ENCODE data around the gene CIRBP.

CIRBP gene

DNA sequence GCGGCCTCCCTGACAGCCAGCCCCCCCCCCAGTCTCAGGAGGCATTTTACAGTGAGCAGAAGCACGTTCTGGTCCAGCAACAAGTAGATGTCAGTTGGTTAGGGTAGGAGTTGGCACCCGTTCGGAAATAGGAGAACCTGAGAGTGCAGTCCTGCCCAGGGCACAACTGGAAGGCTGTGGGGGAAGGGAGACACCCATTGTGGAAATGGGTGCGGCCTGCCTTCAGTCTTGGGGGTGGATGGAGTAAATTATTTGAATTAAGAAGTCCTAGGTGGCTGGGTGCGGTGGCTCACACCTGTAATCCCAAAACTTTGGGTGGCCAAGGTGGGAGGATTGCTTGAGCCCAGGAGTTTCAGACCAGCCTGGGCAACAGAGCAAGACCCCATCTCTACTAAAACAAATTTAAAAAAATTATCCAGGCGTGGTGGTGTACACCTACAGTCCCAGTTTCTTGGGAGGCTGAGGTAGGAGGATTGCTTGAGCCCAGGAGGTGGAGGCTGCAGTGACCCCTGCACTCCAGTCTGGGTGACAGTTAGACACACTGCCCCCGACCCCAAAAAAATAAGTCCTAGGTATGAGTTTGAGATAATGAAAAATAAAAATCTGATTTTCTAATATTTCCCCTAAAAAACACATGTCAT, 1.2 kb downstream of the CIRBP start:
- DNase-seq: no peak

DNA sequence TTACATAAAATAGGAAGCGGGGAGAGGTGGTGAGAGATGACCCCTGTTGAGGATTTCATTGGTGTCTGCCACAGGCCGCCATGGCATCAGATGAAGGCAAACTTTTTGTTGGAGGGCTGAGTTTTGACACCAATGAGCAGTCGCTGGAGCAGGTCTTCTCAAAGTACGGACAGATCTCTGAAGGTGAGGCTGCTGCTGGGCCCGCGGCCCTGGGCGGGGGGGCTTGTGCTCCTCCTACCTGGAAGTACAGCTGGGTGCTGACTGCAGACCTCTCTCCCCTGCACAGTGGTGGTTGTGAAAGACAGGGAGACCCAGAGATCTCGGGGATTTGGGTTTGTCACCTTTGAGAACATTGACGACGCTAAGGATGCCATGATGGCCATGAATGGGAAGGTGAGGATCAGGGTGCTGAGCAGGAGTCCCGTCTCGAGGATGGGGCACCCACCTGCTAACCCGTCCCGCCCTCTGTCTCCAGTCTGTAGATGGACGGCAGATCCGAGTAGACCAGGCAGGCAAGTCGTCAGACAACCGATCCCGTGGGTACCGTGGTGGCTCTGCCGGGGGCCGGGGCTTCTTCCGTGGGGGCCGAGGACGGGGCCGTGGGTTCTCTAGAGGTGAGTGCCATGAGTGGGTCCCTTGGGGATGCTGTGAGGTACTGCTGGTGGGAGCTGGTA, 1.9 kb downstream of the CIRBP start:
- no peak for DNase-seq

DNA sequence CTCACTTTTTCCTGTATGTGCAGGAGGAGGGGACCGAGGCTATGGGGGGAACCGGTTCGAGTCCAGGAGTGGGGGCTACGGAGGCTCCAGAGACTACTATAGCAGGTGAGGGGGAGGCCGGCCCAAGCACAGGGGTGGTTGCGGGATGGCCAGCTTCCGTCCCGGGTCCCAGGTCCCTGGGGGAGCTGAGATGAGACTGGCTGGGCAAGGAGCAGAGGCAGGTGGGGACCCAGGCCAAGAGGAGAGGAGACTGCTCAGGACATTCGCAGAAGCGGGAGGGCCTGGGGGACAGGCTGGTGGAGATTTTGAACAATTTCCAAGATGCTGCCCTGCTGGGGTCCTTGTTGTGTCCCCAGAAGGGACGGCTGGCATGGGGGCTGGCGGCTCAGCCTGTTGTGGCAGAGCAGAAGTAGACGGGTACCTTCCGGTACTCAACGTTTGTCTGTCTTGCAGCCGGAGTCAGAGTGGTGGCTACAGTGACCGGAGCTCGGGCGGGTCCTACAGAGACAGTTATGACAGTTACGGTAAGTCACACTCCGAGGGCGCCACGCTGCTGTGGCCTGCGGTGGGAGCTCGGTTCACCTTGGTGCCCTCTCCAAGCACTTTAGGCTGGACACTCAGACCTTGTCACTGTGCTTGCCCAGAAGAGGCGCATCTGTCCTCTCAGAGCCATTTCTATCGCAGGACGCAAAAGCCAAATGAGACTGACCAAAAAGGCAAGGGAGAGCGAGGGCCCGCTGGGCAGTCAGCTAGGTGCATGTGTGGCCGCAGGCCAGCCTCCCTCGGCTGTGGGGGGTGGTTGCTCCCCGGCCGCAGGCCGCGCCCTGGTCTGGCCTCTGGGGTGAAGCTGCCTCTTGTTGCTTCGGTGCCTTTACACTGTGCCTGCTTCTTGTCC, 2.6 kb downstream of the CIRBP start:
- DNase-seq: no peak

DNA sequence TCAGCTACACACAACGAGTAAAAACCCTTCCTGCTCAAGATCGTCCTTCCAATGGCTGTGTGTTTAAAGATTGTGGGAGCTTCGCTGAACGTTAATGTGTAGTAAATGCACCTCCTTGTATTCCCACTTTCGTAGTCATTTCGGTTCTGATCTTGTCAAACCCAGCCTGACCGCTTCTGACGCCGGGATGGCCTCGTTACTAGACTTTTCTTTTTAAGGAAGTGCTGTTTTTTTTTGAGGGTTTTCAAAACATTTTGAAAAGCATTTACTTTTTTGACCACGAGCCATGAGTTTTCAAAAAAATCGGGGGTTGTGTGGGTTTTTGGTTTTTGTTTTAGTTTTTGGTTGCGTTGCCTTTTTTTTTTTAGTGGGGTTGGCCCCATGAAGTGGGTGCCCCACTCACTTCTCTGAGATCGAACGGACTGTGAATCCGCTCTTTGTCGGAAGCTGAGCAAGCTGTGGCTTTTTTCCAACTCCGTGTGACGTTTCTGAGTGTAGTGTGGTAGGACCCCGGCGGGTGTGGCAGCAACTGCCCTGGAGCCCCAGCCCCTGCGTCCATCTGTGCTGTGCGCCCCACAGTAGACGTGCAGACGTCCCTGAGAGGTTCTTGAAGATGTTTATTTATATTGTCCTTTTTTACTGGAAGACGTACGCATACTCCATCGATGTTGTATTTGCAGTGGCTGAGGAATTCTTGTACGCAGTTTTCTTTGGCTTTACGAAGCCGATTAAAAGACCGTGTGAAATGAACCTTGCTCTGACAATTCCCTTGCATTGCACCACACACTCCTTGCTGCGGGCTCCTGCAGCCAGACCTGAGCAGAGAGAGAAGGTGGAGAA, 3.5 kb downstream of the CIRBP start:
- no peak for DNase-seq

DNA sequence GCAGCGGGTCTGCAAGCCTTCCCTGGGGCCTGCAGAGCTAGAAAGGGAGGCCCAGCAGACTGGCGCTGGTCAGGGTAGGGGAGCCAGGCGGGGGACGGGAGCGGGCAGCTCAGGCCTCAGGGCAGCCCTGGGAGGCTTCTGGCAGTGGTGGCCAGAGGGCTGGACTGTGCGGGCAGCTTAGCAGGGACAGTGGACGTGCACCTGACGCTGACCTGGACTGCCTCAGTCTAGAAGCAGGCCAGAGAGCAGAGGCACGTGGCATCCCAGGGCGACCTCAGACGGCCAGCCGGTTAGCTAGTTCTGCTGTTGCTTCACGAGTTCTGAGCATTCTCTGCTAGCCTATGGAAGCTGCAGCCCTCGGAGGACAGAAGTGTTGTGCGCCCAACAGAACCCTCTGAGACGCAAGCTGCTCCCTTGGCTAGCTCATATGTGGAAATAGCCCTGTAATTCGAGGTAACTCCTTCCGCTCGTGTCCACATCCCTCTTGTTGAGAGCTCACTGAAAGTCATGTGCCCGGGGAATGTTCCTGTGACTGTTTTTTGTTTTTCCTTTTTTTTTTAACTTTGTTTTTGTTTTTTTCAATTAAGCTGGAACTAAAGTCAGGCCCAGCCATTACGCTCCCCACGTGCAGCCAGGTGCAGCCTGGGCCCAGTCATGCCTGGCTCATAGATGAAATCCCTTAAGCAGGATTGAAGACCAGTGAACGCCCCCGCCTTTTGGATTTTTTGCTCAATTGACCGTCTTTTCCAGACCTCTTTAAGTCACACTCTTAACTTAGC, 4.3 kb downstream of the CIRBP start:
- DNase-seq: no peak

DNA sequence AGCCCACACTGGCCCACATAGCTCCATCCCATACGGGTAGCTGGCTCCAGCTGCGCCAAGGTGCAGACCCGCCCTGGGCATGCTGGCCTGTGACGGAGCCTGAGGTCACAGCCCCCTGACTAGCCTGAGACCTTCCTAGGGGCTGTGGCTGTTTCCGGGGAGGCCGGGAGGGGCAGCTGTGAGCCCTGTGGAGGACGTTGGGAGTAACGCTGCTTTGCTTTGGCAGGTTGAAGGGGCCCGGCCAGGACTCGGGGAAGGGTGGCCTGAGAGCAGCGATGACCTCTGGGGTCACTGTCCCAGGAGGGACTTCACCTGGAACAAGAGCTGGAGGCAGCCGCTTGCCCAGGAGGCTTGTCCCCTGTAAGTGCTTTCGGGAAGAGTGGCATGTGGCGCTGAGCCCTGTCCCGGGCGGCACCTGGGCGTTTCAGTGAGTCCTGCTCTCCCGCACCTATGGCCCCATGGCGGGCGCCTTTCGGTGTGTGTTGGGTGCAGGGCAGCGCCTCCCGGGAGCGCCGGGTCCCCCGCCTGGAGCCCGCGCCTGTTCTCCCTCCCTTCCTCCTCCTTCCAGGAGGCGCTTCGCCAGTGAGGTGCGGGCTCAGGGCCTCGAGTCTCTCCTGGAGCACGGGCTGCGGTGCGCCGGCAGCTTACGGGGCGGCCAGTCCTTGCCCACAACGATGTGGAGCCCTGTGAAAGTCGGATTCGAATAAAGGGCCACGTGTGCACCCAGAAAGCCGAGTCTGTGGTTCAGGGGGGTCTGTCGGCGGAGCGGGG, 5.1 kb downstream of the CIRBP start:
- DNase-seq: no peak

DNA sequence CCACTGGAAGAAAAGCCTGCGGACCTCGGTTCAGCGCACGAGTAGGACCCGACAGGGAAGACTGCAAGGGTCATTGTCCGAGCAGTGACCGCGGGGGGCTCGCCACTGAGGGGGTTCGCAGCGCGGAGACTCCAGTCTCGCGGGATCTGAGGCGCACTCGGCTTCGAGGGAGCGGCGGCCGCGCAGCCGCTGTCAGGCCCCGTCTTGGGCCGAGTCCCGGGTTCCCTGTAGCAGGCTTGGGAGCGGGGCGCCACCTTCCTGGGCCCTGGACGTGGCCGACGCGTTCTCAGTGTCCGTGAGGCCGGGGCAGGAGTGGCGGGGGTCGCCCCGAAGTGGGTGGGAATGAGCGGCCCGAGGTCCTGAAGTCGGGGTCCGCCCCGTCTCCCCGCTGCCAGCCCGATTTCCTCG, 5.7 kb downstream of the CIRBP start:
- DNase-seq: no peak

DNA sequence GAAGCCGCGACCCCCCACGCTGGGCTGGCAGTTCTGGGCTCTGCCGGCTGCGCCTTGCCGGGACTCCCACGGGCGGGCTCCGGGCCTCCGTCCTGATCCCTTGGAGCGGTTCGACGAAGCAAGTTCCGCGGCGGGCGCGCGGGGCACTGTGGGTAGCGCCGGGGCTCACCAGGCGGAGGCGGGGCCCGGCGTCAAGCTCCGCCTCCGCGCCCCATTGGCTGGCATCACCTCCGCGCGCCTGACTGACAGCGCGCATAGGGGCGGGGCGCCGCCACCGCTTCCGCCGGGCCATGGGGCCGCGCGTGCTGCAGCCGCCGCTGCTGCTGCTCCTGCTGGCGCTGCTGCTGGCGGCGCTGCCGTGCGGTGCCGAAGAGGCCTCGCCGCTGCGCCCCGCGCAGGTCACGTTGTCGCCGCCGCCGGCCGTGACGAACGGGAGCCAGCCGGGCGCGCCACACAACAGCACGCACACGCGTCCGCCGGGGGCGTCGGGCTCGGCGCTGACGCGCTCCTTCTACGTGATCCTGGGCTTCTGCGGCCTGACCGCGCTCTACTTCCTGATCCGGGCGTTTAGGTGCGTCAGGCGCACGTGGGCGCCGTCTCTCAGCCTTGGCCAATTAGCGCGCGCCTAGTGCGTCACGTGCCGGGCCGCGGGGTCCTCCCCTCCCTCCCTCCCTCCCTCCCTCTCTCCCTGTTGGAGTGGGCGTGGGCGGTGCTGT, 6.3 kb downstream of the CIRBP start, which contains the start of gene FAM174C:
TSS of gene FAM174C (plus strand) at position 271 of the 716 bp plus-strand sequence. CDS start at position 291, 20 bp downstream.
- peak; percentile 82 for DNase-seq

DNA sequence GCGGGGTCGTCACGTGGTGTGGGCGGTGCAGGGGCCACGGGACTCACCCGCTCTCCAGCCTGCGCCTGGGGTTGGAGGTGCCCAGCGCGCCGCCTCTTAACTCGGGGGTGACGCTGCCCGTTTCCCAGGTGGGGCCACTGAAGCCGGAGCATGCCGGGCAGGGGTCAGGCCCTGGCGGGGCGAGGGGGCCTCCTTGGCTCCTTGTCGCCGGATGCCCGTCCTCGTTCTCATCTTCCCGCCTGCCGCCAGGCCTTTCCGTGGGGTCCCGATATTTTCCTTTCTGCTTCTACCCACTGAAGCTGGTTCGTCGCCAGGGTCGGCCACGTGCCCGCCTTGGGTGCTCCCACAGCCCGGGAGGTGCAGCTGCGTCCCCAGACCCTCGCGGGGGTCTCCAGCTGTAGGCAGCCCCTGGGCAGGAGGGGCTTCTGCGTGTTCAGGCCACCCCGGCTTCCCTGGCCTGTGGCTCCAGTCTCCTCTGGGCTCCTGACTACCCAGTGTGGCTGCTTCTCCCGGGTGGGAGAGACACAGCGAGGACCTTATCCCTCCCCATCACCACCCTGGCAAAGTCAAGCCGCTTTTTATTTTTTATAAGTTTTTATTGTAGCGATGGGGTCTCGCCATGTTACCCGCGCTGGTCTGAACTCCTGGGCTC, 7.0 kb downstream of the CIRBP start:
- no peak for DNase-seq

DNA sequence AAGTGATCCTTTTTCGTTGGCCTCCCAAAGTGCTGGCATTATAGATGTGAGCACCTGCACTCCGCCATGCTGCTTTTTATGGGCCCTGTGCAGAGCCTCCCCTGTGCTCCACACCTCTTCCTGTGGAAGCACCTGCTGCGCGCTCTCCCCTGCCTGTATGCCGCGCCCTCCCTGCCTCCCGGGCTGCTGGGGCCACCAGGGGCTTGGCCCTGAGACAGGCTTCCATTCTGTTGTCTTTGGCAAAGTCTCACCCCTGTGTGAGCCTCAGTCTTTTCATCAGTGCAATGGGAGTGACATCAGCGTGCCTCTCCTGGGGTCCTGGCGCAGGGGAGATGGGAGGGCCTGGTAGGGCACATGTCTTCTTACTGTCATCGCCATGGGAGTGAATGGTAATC, 7.5 kb downstream of the CIRBP start:
- DNase-seq: no peak

DNA sequence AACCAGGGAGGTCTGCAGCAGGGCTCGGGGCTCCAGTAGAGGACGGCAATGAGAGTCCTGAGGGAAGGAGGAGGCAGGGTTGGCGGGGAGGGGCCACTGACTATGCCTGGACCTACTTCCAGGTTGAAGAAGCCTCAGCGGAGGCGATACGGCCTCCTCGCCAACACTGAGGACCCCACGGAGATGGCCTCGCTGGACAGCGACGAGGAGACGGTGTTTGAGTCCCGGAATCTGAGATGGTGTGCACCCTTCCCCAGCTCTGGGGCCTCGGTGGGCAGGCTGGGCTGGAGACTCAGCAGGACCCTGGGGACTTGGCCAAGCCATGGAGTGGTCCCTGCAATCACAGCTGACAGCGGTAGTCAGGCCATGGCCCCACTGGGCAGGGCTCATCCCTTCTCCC, 7.9 kb downstream of the CIRBP start:
- DNase-seq: no peak

DNA sequence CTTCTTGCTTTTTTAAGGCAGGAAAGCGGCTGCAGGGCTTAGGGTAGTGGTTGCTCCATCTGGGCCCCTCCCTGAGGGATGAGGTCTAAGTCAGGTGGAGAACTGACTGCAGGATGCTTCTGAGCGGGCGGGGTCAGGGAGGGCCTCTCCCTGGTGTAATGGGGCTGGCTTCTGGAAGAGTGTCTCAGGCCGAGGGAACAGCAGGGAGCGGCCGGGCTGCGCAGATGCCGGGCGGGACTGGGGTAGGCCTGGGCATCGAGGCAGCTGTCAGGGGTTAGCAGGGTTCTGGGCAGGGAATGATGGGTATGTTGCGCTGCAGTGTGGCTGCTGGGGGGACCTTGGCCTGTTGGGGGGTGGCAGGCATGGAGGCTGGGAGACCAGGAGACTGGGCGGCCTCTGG, 8.9 kb downstream of the CIRBP start:
- DNase-seq: no peak

DNA sequence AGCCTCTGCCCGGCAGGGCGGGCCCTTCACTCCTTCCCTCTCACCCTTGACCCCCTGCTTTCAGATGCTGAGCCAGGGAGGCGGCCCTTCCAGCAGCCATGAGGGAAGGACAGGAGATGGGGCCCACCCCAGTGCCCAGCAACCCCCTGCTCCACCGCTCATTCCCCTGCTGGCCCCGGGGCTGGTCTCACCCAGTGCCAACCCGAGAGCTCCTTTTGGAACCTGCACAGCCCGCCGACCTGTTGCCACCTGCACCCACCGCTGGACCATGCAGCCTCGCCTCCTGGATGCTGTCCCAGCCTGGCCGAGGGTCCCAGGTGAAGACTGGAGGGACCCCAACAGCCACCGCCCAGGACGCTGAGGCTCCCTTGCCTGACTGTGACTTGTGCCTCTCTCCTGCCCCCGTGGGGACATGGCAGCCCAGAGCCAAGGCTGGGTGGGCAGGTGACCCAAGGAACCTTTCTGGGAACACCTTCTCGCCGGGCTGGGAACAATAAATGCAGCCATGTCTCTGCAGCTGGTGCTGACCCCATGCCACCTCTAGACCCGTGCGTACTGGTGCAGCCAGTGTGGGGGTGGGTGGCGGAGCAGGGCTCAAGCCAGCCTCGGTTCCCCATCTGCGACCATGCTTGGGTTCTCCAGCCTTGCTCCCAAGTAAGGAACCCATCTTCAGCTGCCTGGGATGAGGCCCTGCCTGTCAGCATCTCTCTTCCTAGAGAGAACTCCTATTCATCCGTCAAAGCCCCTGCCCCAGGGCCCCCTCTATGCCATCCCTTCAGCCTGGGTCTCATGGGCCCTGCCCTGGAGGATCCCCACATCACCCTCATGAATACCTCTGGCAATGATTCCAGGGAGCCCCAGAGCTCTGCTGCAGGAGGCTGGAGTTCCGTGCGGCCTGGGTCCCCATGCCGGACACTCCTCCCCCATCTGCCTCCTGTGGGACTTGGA, 9.9 kb downstream of the CIRBP start:
- DNase-seq: no peak

DNA sequence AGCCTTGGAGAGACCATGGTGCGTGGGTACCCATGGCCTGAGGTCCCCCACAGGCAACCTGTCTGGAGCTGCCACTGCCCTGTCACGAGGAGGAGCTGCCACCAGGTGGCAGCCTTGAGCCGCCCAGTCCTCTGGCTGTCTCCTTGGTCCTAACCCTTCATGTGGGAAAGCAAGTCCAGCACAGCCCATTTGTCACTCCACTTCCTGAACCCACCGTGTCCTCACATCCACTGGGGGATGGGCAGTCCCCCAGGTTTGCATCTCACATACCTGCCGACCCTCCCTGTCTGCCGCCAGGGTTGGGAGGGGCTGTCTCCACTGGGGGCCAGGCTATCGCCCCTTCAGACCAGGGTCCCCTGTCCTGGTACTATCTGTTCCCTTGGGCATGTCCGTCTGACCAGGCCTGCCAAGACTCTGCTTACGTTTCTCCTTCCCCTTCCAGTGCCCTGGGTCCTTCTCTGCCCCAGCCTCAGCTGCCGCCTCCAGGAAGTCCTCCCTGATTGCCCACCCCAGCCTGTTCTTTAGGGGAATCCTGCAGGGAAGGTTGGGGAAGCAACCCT, 10.7 kb downstream of the CIRBP start:
- DNase-seq: no peak

DNA sequence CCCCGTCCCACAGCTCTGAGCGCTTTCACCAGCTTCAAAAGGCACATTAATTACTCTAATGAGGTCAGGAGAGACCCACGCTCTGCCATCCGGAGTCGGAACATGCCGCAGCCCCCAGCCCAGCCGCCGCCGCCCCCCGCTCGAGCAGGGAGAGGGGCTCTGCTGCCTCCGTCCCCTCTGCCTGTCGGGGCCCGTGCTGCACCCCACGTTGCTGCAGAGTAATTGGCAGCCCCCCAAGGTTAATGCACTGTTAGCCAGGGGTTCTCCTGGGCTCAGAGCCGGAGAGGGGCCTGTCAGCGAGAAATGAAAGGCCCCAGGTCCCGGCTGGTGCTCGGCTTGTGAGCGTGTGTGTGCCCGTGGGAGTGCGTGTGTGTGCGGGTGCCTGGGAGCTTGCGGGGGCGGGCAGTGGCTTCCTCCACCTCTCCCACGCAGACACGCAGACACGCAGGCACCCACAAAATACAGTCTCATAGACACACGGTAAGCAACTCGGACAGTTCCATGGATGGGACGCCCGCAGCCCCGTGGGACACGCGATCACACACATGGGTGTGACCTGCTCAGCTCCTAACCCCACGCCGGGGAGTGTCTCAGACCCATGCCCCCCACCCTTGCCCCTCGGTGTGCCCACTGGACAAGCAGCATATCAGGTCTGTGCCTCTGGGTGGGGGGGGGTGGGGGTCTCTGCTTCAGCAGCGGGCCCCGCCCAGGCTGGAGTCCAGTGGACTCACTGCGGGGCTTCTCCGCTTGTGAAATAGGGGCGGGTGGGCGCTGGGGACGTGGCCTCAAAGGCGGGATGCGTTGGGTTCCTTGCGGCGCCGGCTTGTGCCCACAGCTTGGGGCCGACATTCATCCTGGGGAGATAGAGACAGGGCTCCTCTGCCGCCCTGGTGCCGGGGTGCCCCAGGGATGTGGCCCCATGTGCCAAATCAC, 11.8 kb downstream of the CIRBP start:
- no peak for DNase-seq

DNA sequence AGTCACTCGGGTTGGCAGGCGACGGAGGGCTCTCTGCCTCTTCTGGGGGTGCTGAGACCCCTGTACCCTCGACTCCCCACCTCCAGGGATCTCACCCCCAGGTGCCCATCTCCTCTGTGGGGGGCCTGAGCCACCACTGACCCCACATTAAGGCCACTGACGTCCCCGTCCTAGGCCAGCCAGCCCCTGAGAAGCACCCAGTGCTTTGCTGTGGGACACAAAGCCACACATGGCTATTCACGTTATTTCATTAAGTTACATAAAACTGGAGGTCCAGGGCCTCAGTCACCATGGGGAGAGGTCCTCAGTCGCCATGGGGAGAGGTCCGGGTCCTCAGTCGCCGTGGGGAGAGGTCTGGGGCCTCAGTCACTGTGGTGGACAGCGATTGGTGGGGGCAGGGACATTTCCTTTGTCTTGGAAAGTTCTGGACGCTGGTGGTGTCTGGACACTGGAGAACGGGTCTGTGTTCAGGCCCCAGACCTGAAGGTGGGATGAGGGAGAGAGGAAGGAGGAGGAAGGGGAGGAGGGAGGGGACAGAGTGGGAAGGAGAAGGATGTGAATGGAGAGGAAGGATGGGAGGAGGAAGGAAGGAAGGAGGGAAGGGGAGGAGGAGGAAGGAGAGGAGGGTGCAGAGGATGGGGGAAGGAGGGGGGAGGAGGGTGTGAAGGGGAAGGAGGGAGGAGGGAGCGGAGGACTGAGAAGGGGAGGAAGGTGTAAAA, 12.6 kb downstream of the CIRBP start:
- no peak for DNase-seq

All from NCI-H510A (cell line).